IPS DF 19.7 (cell line): Measurements from ENCODE around the gene AGTRAP.

ENCODE experiments used
- DNase-seq: peaks from one replicate; pipeline ENCODE4 v3.0.0-alpha.2; 2013; ENCODE audit warnings: low read depth, low spot score

AGTRAP gene

GRCh38 chr1:11800391-11800755 is 64.4 kb downstream of the AGTRAP start:
- DNase-seq = no peak
